HEK293 (cell line): ENCODE measurements around the gene PHRF1.

ENCODE experiments used
- CTCF ChIA-PET: fragments of 350-600 bp; formaldehyde crosslinking; extraction: SDS; loops from one replicate; lab custom pipeline; 2021; ENCODE audit warnings: antibody characterized with exemption; lab: Yijun Ruan, JAX
- POLR2A ChIA-PET: fragments of 300-600 bp; formaldehyde crosslinking; extraction: SDS; loops from one replicate; lab custom pipeline; 2020; ENCODE audit warnings: antibody characterized with exemption, inconsistent platforms; lab: Yijun Ruan, JAX
- H3K27ac ChIP-seq: fragments of 200-500 bp; sonication (Bioruptor generic); 2 replicates; pipeline ENCODE4 v1.5.1; 2014; ENCODE audit warnings: low read depth, low read length, control low read depth, inconsistent platforms; ENCODE audit errors: extremely low read depth
- H3K36me3 ChIP-seq, 2 experiments: fragments of 200-500 bp in 1 of 2; sonication (Bioruptor generic) in 1 of 2; 1 replicate in 1 of 2; 2 replicates in 1 of 2; pipeline ENCODE4 v1.5.1; 2014 to 2017; ENCODE audit warnings: inconsistent platforms in 2 of 2, low read length in 2 of 2; ENCODE audit not compliant: control insufficient read depth in 2 of 2, insufficient read depth in 1 of 2
- H3K4me1 ChIP-seq: fragments of 200-500 bp; sonication (Bioruptor generic); 2 replicates; pipeline ENCODE4 v1.5.1; 2014; ENCODE audit warnings: mild to moderate bottlenecking, low read length, inconsistent platforms; ENCODE audit not compliant: control insufficient read depth, insufficient read depth
- H3K4me3 ChIP-seq: 2 replicates; pipeline ENCODE4 v1.5.1; 2011; ENCODE audit warnings: low read depth, mild to moderate bottlenecking, control low read depth, low read length, moderate library complexity
- H3K9me3 ChIP-seq: fragments of 200-500 bp; sonication (Bioruptor generic); 2 replicates; pipeline ENCODE4 v1.5.1; 2014; ENCODE audit warnings: low read depth, low read length, inconsistent platforms; ENCODE audit not compliant: control insufficient read depth, insufficient read depth
- BCL11A ChIP-seq: fragments of 450-650 bp; formaldehyde crosslinking; IDR thresholded peaks from 2 replicates; pipeline ENCODE4 v1.5.1; 2016; ENCODE audit warnings: low read depth, missing biosample characterization, missing genetic modification characterization
- EGR2 ChIP-seq: fragments of 450-650 bp; formaldehyde crosslinking; IDR thresholded peaks from 2 replicates; pipeline ENCODE4 v1.5.1; 2016; ENCODE audit warnings: low read depth, missing biosample characterization, missing genetic modification characterization
- GLIS1 ChIP-seq: fragments of 450-650 bp; formaldehyde crosslinking; IDR thresholded peaks from 2 replicates; pipeline ENCODE4 v1.5.1; 2016; ENCODE audit warnings: missing biosample characterization, missing genetic modification characterization
- GLIS2 ChIP-seq: fragments of 450-650 bp; formaldehyde crosslinking; IDR thresholded peaks from 2 replicates; pipeline ENCODE4 v1.5.1; 2016; ENCODE audit warnings: missing biosample characterization, missing genetic modification characterization
- IKZF3 ChIP-seq: fragments of 450-650 bp; IDR thresholded peaks from 2 replicates; pipeline ENCODE4 v1.5.0; 2018; ENCODE audit warnings: missing biosample characterization, mild to moderate bottlenecking, missing genetic modification characterization, moderate library complexity
- KLF1 ChIP-seq: fragments of 450-650 bp; formaldehyde crosslinking; IDR thresholded peaks from 2 replicates; pipeline ENCODE4 v1.5.1; 2016; ENCODE audit warnings: missing biosample characterization, missing genetic modification characterization
- KLF10 ChIP-seq: fragments of 450-650 bp; IDR thresholded peaks from 2 replicates; pipeline ENCODE4 v1.5.1; 2018; ENCODE audit warnings: missing biosample characterization, mild to moderate bottlenecking, missing genetic modification characterization
- KLF16 ChIP-seq: fragments of 450-650 bp; formaldehyde crosslinking; IDR thresholded peaks from 2 replicates; pipeline ENCODE4 v1.5.1; 2017; ENCODE audit warnings: missing biosample characterization, missing genetic modification characterization
- OSR2 ChIP-seq: fragments of 450-650 bp; formaldehyde crosslinking; IDR thresholded peaks from 2 replicates; pipeline ENCODE4 v1.5.1; 2016; ENCODE audit warnings: missing biosample characterization, missing genetic modification characterization
- SETDB1 ChIP-seq: IDR thresholded peaks from one replicate; pipeline ENCODE4 v1.6.1; 2017; ENCODE audit warnings: mild to moderate bottlenecking, low read length, moderate library complexity, mixed read lengths; ENCODE audit not compliant: insufficient read length
- SP2 ChIP-seq: fragments of 450-650 bp; formaldehyde crosslinking; IDR thresholded peaks from 2 replicates; pipeline ENCODE4 v1.5.1; 2016; ENCODE audit warnings: missing biosample characterization, missing genetic modification characterization
- TRIM28 ChIP-seq: IDR thresholded peaks from 2 replicates; pipeline ENCODE4 v1.6.1; 2011; ENCODE audit warnings: low read length, control low read depth, borderline replicate concordance
- YY1 ChIP-seq: fragments of 450-650 bp; formaldehyde crosslinking; IDR thresholded peaks from 2 replicates; pipeline ENCODE4 v1.5.1; 2018; ENCODE audit warnings: missing biosample characterization, missing genetic modification characterization
- ZBTB1 ChIP-seq: fragments of 450-650 bp; formaldehyde crosslinking; IDR thresholded peaks from 2 replicates; pipeline ENCODE4 v1.5.1; 2016; ENCODE audit warnings: missing biosample characterization, missing genetic modification characterization
- ZBTB8A ChIP-seq: fragments of 450-650 bp; formaldehyde crosslinking; IDR thresholded peaks from 2 replicates; pipeline ENCODE4 v1.5.1; 2016; ENCODE audit warnings: missing biosample characterization, missing genetic modification characterization
- ZFHX2 ChIP-seq: fragments of 450-650 bp; formaldehyde crosslinking; conservative IDR thresholded peaks from 2 replicates; pipeline ENCODE4 v1.5.1; 2016; ENCODE audit warnings: missing biosample characterization, missing genetic modification characterization
- ZIC2 ChIP-seq: fragments of 450-650 bp; formaldehyde crosslinking; IDR thresholded peaks from 2 replicates; pipeline ENCODE4 v1.5.1; 2016; ENCODE audit warnings: missing biosample characterization, missing genetic modification characterization
- ZNF214 ChIP-seq: fragments of 450-650 bp; formaldehyde crosslinking; IDR thresholded peaks from 2 replicates; pipeline ENCODE4 v1.5.1; 2017; ENCODE audit warnings: missing biosample characterization, mild to moderate bottlenecking, missing genetic modification characterization, borderline replicate concordance
- ZNF510 ChIP-seq: fragments of 450-650 bp; formaldehyde crosslinking; IDR thresholded peaks from 2 replicates; pipeline ENCODE4 v1.5.1; 2018; ENCODE audit warnings: mild to moderate bottlenecking, missing genetic modification characterization, missing biosample characterization; ENCODE audit not compliant: insufficient replicate concordance
- ZNF549 ChIP-seq: fragments of 450-650 bp; IDR thresholded peaks from 2 replicates; pipeline ENCODE4 v1.5.1; 2018; ENCODE audit warnings: missing biosample characterization, missing genetic modification characterization, mild to moderate bottlenecking, inconsistent platforms, moderate library complexity
- ZNF585B ChIP-seq: fragments of 450-650 bp; formaldehyde crosslinking; IDR thresholded peaks from 2 replicates; pipeline ENCODE4 v1.5.1; 2016; ENCODE audit warnings: missing biosample characterization, missing genetic modification characterization
- ZNF624 ChIP-seq: fragments of 450-650 bp; formaldehyde crosslinking; IDR thresholded peaks from 2 replicates; pipeline ENCODE4 v1.5.1; 2017; ENCODE audit warnings: missing biosample characterization, missing genetic modification characterization
- TF ChIP-seq, protein P1 (sequence below): fragments of 450-650 bp; formaldehyde crosslinking; IDR thresholded peaks from 2 replicates; pipeline ENCODE4 v1.5.1; 2016; ENCODE audit warnings: missing biosample characterization, missing genetic modification characterization
- TF ChIP-seq, protein P2 (sequence below): fragments of 450-650 bp; formaldehyde crosslinking; IDR thresholded peaks from 2 replicates; pipeline ENCODE4 v1.5.1; 2016; ENCODE audit warnings: missing biosample characterization, missing genetic modification characterization

PHRF1 gene

DNA sequence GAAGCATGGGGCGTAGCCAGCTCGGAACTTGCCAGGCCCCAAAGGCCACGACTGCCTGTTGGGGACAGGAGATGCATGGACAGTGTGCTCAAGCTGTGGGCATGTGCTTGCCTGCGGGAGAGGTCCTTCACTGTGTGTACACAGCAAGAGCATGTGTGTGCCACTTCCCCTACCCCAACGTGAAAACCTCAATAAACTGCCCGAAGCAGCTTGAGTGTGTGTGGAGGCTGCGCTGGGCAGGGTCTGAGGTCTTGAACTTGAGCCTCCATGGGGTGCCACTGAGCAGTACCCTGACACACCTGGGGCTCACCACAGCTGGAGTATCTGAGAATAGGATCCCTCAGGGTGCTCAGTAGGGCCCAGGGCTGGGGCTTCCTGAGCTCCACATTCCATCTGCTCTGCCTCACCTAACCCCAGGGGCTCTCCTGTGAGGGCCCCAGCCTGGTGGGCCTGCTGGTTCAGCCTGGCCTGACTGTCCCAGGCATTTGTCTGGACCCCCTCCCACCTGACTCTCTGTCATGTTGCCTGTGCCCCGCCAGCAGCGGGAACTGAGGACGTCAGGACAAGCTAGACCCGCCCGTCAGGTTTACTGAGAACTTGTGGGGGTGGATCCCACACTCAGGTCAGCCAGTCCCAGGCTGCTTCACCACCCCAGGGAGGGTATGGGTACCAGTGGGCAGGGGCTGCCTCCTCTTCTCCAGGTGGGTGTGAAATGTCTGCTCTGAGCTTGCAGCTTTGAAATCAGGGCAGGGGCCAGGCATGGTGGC, 12.3 kb upstream of the PHRF1 start:
- no peak for TF ChIP-seq ZNF214
- no peak for TF ChIP-seq IKZF3 (tag by site-specific recombination)
- TF ChIP-seq BCL11A (tag by site-specific recombination): no peak
- TF ChIP-seq ZIC2 (tag by site-specific recombination): peak; percentile 92
- TF ChIP-seq ZNF624: no peak
- TF ChIP-seq EGR2 (tag by site-specific recombination): peak; percentile 89
- TF ChIP-seq KLF16 (tag by site-specific recombination): no peak
- no peak for TF ChIP-seq TRIM28
- TF ChIP-seq ZBTB1: no peak
- TF ChIP-seq ZFHX2 (tag by site-specific recombination): peak; percentile 87
- peak; percentile 14; the same call in 1 of the 2 replicates for TF ChIP-seq SP2 (tag by site-specific recombination)
- no peak for TF ChIP-seq SETDB1
- peak; percentile 34; the same call in 1 of the 2 replicates for TF ChIP-seq KLF1
- TF ChIP-seq ZNF585B (tag by site-specific recombination): no peak
- TF ChIP-seq ZNF549 (tag by site-specific recombination): no peak
- no peaks in the 10 kb centered on the region for H3K4me1 ChIP-seq
- no peaks in the 10 kb centered on the region for H3K9me3 ChIP-seq
- CTCF ChIA-PET: interaction anchor here (0.7 to 2.4 kb wide), 3 partner anchors 9 to 48 kb away, joined by 3 to 11 read pairs (median 3); no protein-coding TSS in a partner anchor
- no peak overlapping the region for H3K4me3 ChIP-seq
- peaks cover 0 to 26% of the 10 kb centered on the region in 2 experiments; a peak in 1 of 3 replicates for H3K36me3 ChIP-seq
- POLR2A ChIA-PET: interaction anchor here (0.6 to 4.5 kb wide), 5 partner anchors 9 to 36 kb away, joined by 3 to 28 read pairs (median 3); partner anchors contain the start of gene PHRF1
- no peak overlapping the region for H3K27ac ChIP-seq

DNA sequence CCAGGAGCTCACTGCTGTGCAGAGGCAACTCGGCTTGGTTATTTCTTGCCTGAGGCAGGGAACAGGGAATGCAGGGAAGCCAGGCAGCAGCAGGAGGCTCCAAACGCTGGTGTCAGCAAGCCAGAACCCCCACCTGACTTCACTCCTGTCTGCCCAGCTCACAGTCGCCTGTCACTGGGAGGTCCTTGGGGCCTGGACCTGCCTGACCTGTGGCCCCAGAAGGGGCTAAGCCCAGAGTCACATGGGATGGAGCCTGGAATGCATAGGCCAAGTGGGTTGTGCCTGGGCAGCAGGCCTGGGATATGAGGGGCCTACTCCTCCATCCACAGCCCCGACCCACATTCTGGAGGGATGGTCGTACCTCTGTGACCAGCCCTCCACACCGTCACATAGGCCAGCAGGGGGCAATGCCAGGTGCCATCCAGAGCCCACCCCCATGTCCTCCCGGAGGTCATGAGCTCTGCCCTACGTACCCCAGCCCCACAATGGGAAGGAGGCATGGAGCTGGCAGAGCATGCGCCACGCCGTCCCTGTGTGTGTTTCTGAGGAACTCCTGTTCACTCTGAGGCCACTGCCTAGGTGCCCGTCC, 10.3 kb upstream of the PHRF1 start:
- ChIA-PET POLR2A (interaction anchor here (0.8 to 4.5 kb wide), 5 partner anchors 9 to 48 kb away, joined by 3 to 28 read pairs (median 5); partner anchors contain the start of gene PHRF1), CTCF (interaction anchor here (1.0 to 2.4 kb wide), 2 partner anchors 11 kb away, joined by 4 to 11 read pairs; no protein-coding TSS in a partner anchor)
- H3K36me3 ChIP-seq: peaks cover 0 to 26% of the 10 kb centered on the region in 2 experiments; a peak in 1 of 3 replicates
- H3K27ac ChIP-seq: no peak overlapping the region
- H3K4me1 ChIP-seq: no peaks in the 10 kb centered on the region
- no peak overlapping the region for H3K4me3 ChIP-seq
- no peaks in the 10 kb centered on the region for H3K9me3 ChIP-seq
- TF ChIP-seq ZBTB8A (tag by site-specific recombination) (0 out of 2 replicates have a peak, but pooled peaks have one; percentile 11), KLF10 (tag by site-specific recombination) (no peak), ZIC2 (tag by site-specific recombination) (peak; percentile 95), ZNF510 (tag by site-specific recombination) (no peak), GLIS2 (tag by site-specific recombination) (peak; percentile 32; the same call in 1 of the 2 replicates), YY1 (tag by site-specific recombination) (no peak), GLIS1 (tag by site-specific recombination) (peak; percentile 72), OSR2 (tag by site-specific recombination) (peak; percentile 48; the same call in 1 of the 2 replicates)
- TF ChIP-seq, protein P1, sequence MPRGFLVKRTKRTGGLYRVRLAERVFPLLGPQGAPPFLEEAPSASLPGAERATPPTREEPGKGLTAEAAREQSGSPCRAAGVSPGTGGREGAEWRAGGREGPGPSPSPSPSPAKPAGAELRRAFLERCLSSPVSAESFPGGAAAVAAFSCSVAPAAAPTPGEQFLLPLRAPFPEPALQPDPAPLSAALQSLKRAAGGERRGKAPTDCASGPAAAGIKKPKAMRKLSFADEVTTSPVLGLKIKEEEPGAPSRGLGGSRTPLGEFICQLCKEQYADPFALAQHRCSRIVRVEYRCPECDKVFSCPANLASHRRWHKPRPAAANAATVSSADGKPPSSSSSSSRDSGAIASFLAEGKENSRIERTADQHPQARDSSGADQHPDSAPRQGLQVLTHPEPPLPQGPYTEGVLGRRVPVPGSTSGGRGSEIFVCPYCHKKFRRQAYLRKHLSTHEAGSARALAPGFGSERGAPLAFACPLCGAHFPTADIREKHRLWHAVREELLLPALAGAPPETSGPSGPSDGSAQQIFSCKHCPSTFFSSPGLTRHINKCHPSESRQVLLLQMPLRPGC (tag by site-specific recombination): no peak
- TF ChIP-seq, protein P2, sequence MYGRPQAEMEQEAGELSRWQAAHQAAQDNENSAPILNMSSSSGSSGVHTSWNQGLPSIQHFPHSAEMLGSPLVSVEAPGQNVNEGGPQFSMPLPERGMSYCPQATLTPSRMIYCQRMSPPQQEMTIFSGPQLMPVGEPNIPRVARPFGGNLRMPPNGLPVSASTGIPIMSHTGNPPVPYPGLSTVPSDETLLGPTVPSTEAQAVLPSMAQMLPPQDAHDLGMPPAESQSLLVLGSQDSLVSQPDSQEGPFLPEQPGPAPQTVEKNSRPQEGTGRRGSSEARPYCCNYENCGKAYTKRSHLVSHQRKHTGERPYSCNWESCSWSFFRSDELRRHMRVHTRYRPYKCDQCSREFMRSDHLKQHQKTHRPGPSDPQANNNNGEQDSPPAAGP (tag by site-specific recombination): no peak
